Dedifferentiated amniotic fluid mesenchymal stem cell (primary cell): Measurements from ENCODE around the gene SELE.
"Not testable (repeated sequence)": the region's sequence is repeated elsewhere in the genome, so short reads cannot be mapped to it uniquely, and the experiment has no call there.

Experiments
- DNase-seq: peaks from one replicate; pipeline ENCODE4 v3.0.0-alpha.2; 2016; ENCODE audit errors: extremely low spot score

Gene SELE

GRCh38 chr1:169724168-169724567 is 9.7 kb downstream of the SELE start:
- DNase-seq, result no peak

DNA sequence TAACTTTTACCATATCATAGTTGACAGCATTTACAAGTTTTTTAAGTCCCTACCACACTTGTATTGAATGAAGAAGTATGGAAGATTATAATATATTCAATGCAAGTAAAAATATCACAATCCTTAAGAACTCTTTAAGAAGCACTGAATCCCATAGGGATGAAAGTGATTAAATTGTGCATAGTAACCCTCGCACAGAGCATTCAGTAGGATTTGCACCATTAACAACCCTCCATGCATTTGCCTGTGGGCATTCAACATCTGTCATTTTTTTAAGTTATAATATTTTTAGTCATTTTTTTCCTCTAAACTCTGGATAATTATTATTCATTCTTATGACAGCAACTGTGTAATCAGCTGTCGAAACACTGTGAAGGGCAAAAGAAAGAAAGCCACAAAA is 10.1 kb downstream of the SELE start:
- no peak for DNase-seq

DNA sequence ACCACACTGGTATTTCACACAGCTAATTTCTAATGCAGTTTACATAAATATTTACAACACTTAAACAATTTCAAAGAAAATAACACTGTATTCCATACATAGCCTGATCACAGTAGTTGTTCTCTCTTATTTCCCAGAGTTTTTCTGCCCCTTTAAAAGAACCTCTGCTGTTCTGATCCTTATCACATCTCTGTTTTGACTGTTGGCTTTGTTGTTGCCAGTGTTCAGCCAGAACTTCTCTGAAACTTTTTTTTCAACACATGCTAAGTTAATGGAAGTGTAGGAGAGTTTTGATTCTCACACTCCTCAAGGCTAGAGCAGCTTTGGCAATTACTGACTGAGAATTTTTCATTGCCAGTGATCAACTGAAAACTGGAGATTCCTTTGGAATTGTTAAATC is 11.1 kb downstream of the SELE start:
- DNase-seq, result no peak

- DNase-seq, result not testable (repeated sequence)
Measured at GRCh38 chr1:169715100-169715499, 18.8 kb downstream of the SELE start.

DNA sequence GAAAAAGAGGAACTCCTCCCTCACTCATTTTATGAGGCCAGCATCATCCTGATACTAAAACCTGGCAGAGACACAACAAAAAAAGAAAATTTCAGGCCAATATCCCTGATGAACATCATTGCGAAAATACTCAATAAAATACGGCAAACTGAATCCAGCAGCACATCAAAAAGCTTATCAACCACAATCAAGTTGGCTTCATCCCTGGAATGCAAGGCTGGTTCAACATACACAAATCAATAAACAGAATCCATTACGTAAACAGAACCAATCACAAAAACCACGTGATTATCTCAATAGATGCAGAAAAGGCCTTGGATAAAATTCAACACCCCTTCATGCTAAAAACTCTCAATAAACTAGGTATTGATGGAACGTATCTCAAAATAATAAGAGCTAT is 20.8 kb downstream of the SELE start:
- not testable (repeated sequence) for DNase-seq

GRCh38 chr1:169712309-169712631 is 21.6 kb downstream of the SELE start:
- DNase-seq, result no peak

GRCh38 chr1:169711469-169712308 is 22.2 kb downstream of the SELE start, which contains the start of gene SELL:
SELL (minus strand) TSS chr1:169711620; CDS start chr1:169711498, 122 bp downstream.
- DNase-seq, result peak; percentile 47

DNA sequence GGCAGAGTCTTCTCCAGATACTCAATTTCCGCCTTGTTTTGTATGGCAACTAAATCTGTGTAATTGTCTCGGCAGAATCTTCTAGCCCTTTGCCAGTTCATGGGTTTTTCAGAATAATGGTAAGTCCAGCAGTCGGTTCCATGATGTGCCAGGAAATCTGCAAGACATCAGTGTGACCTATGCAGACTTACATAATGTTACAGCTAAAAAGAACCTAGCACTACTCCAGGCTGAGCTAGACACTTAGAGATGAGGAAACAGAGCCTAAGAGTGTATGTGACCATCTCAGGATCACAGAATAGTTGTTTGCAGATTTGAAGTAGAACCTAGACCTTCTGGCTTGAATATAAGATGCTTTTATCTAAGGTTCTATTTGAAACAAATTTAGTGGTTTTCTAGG is 25.2 kb downstream of the SELE start:
- no peak for DNase-seq

- DNase-seq, result no peak
Measured at GRCh38 chr1:169707912-169708604, 25.8 kb downstream of the SELE start.

- DNase-seq, result no peak
Measured at GRCh38 chr1:169704797-169705196, 29.1 kb downstream of the SELE start.

DNA sequence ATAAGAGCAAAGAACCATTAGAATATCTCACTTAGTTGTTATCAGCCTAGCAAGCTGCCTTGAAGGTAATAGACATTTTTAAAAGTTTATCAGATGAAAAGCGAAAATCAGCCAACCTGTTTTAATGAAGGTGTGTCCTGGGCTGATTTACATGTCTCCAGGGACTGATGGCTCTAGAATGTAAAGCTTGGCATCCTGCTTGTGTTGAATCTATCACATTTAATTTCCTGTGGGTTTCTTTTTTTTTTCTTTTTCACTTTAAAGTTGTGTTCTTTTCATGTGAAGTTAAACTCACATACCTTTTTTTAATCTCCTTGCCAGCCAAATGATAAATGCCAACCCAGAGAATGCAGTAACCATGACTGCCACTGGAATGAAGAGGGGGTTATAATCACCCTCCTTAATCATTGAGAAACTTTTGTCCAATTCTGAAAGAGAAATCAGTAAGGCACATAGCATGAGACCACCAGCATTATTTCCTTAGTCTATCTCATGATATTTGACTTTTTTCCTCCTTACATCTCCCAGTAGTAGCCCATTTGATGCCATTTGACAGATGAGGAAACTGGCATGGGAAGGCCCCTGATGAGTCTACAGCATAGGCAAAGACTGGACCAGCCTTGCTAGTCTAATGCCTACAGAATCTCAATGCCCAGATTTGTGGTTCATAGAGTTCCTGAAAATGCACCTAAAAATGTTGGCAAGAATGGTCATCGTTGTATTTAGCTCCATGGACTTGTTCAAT is 32.4 kb downstream of the SELE start:
- no peak for DNase-seq

- no peak for DNase-seq
Measured at GRCh38 chr1:169699707-169700106, 34.2 kb downstream of the SELE start.

- DNase-seq, result no peak
Measured at GRCh38 chr1:169698976-169699375, 34.9 kb downstream of the SELE start.

DNA sequence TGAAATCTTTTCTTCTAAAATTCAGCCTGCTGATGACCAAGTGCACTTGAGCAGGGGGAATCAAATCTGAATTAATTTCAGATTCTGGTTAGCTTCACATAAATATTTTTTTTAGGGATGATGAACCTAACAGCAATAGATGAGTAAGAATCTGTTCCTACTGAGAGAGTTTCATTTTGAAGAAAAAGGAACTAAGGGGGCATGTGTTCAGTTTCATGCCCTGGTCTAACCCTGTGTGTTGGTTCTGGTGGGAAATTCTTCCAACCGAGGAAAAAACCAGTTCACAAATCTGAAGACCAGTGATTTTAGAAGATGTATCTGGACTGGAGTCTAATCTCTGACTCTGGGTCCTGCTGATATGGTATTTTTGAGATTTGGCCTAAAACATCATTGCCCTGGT is 36.1 kb downstream of the SELE start:
- no peak for DNase-seq

DNA sequence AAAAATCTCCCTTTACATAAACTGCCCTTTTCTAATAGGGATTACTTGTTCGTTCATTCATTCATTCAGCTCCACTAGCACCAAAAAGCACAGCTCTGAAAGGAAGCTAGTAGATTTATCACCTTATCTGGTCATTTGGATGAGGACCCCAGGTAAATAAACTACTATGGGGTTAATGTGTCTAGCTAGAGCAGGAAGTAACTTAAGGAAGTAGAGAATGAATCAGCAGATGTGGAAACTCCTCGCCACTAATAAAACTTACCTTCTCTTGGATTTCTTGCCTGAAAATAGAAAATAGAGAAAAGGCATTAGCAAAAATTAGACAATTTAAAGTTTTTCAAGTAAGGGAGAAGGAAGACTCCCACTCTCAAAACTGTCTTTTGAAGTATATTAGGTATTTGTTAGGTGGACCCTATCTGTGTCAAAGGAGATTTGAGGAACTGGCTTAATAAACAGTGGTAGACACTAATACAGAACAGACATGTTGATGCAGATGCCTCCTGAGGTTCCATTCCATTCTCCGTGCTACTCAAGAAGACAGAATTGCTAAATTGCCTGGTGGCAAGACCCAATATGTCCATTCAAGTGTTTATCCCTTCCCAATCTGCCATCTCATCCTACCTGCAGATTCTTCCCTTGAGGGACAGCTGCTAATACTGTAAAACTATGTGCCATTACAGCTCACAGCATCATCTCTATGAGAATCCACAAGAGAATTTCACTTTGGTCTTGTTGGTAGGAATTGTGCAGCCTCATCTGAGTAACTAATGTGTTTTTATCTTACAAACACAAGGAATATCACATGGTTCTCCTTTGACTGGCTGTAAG is 37.4 kb downstream of the SELE start:
- no peak for DNase-seq

- DNase-seq, result no peak
Measured at GRCh38 chr1:169694304-169695075, 39.4 kb downstream of the SELE start.

GRCh38 chr1:169692756-169693460 is 41.0 kb downstream of the SELE start:
- DNase-seq, result no peak

DNA sequence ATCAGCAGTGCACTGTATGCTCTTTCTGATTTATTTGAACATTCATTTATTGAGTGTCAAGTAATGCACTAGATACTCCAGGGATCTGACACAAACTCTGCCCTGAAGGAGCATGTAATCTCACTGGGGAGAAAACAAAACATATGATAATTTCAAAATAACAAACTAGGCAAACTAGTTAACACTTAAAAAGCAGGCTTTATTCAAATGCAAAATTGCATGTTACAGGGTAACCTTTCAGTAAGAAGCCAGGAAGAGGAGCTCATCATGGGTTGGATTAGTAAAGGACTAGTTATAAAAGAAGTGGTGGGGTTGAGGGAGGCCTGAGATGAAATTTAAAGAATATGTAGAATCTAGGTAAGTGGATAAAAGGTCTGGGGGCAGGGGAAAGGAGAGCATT is 43.4 kb downstream of the SELE start:
- DNase-seq, result no peak

- no peak for DNase-seq
Measured at GRCh38 chr1:169689395-169689794, 44.5 kb downstream of the SELE start.

- DNase-seq, result not testable (repeated sequence)
Measured at GRCh38 chr1:169688377-169688776, 45.5 kb downstream of the SELE start.
